Smooth muscle cell of trachea (primary cell): ENCODE measurements around the gene NPY. TPM values are rescaled to one million over a fixed set of nuclear protein-coding genes. Genes with fewer than 3 reads are reported as not detected.

Experiments
- total RNA-seq: library from RNA; depleted of rRNA; stranded (reverse); fragments of >200 nt; gene quantifications from 2 replicates; pipeline ENCODE4 v1.2.1, GENCODE V29; 2014

The NPY gene
- total RNA-seq, result not detected in 2 replicates

DNA sequence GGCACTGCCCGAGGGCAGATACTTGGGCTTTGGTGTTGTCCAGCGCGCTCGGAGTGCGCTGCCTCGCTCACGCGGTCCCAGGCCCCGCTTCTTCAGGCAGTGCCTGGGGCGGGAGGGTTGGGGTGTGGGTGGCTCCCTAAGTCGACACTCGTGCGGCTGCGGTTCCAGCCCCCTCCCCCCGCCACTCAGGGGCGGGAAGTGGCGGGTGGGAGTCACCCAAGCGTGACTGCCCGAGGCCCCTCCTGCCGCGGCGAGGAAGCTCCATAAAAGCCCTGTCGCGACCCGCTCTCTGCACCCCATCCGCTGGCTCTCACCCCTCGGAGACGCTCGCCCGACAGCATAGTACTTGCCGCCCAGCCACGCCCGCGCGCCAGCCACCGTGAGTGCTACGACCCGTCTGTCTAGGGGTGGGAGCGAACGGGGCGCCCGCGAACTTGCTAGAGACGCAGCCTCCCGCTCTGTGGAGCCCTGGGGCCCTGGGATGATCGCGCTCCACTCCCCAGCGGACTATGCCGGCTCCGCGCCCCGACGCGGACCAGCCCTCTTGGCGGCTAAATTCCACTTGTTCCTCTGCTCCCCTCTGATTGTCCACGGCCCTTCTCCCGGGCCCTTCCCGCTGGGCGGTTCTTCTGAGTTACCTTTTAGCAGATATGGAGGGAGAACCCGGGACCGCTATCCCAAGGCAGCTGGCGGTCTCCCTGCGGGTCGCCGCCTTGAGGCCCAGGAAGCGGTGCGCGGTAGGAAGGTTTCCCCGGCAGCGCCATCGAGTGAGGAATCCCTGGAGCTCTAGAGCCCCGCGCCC is at the start of gene NPY:
TSS of gene NPY (plus strand) at position 294 of the 802 bp plus-strand sequence. CDS start 1,051 bp downstream, outside the sequence.

